CD4-positive, alpha-beta T cell treated with Interleukin-10 for 1 hour (primary cell): ENCODE data around the gene FKBP2.
"Not testable (repeated sequence)": the region's sequence is repeated elsewhere in the genome, so short reads cannot be mapped to it uniquely, and the experiment has no call there.

Source experiments
- DNase-seq: peaks from one replicate; pipeline ENCODE4 v3.0.0-alpha.2; 2020

Gene FKBP2

GRCh38 chr11:64234647-64235379 is 6.1 kb upstream of the FKBP2 start:
- peak; percentile 51 for DNase-seq

GRCh38 chr11:64235437-64236161 is 5.3 kb upstream of the FKBP2 start:
- DNase-seq: no peak

- no peak for DNase-seq
Observed at GRCh38 chr11:64237484-64237951, 3.4 kb upstream of the FKBP2 start.

GRCh38 chr11:64238076-64238475 is 2.8 kb upstream of the FKBP2 start:
- no peak for DNase-seq

GRCh38 chr11:64238999-64239398 is 1.9 kb upstream of the FKBP2 start:
- DNase-seq: no peak

- no peak for DNase-seq
Observed at GRCh38 chr11:64239662-64240434, 1.0 kb upstream of the FKBP2 start.

- DNase-seq: peak; percentile 100
Observed at GRCh38 chr11:64241241-64241490, 271 bp downstream of the FKBP2 start.

GRCh38 chr11:64241491-64242374 is 838 bp downstream of the FKBP2 start:
- DNase-seq: no peak

GRCh38 chr11:64243236-64243854 is 2.5 kb downstream of the FKBP2 start:
- DNase-seq: no peak

- no peak for DNase-seq
Observed at GRCh38 chr11:64244107-64244506, 3.2 kb downstream of the FKBP2 start.

- no peak for DNase-seq
Observed at GRCh38 chr11:64244966-64245365, 4.1 kb downstream of the FKBP2 start.

GRCh38 chr11:64245401-64245796 is 4.5 kb downstream of the FKBP2 start:
- peak; percentile 59 for DNase-seq

GRCh38 chr11:64245797-64246620 is 5.1 kb downstream of the FKBP2 start:
- peak; percentile 63 for DNase-seq

- DNase-seq: not testable (repeated sequence)
Observed at GRCh38 chr11:64246621-64246870, 5.7 kb downstream of the FKBP2 start.

GRCh38 chr11:64246871-64247728 is 6.2 kb downstream of the FKBP2 start, which contains the start of gene PPP1R14B:
PPP1R14B (minus strand) TSS chr11:64246943; CDS start chr11:64246673, 270 bp downstream.
- DNase-seq: peak; percentile 82

- DNase-seq: no peak
Observed at GRCh38 chr11:64247729-64248531, 7.0 kb downstream of the FKBP2 start.

GRCh38 chr11:64248578-64248977 is 7.7 kb downstream of the FKBP2 start:
- no peak for DNase-seq

GRCh38 chr11:64249038-64249437 is 8.1 kb downstream of the FKBP2 start:
- DNase-seq: no peak

GRCh38 chr11:64249563-64250414 is 8.9 kb downstream of the FKBP2 start:
- no peak for DNase-seq
